ENCODE measurements around the gene STIM2. TPM values are rescaled to one million over a fixed set of nuclear protein-coding genes. Genes with fewer than 3 reads are reported as not detected.

The STIM2 gene
- total and polyA plus RNA-seq, 10 of the 15 experiments (the other 5 are each of a cell fraction or from before 2014, with no cell fraction given) = 4.7 to 41.5 (median 16.9) TPM

- Histone ChIP-seq H2AFZ (ENCODE audit: control insufficient read depth, low read depth, low read length) (peak overlapping the region; percentile 98), H3K27me3 (replicated peaks in 1 of 2; ENCODE audit: control insufficient read depth in 2 of 2, insufficient read depth in 2 of 2, low read length in 1 of 2) (no peaks in the 10 kb centered on the region), H3K36me3 (ENCODE audit: control insufficient read depth in 2 of 2, insufficient read depth in 2 of 2, low read length in 1 of 2) (no peaks in the 10 kb centered on the region), H4K20me1 (ENCODE audit: control insufficient read depth, insufficient read depth) (no peaks in the 10 kb centered on the region; the same call in 1 of the 2 replicates), H3K9ac (ENCODE audit: control insufficient read depth, insufficient read depth, low read length) (peak overlapping the region; percentile 68; the same call in 1 of the 2 replicates), H3K27ac (ENCODE audit: control insufficient read depth, insufficient read depth) (peak overlapping the region; percentile 58), H3K4me2 (ENCODE audit: control insufficient read depth, insufficient read depth) (peak overlapping the region; percentile 100), H3K79me2 (ENCODE audit: control insufficient read depth, insufficient read depth, low read length) (peaks cover 38% of the 10 kb centered on the region), H3K4me1 (ENCODE audit: control insufficient read depth, insufficient read depth, low read length) (peaks cover 17% of the 10 kb centered on the region), H3K9me3 (replicated peaks; ENCODE audit: control insufficient read depth, insufficient read depth, low read length) (no peaks in the 10 kb centered on the region), H3K4me3 (peak overlapping the region; percentile 66)
- CTCF ChIA-PET = interaction anchor here (0.6 to 3.4 kb wide), 6 partner anchors 24 to 151 kb away, joined by 3 to 15 read pairs (median 3); no protein-coding TSS in a partner anchor
- no TSS peak for BruUV-seq (replicated peaks)
- FAIRE-seq = no peak
- in situ Hi-C loops (cut with MboI) = no loop called here
- WGBS (ENCODE audit: insufficient coverage, insufficient replicate concordance, low lambda C conversion rate, missing lambda C conversion rate) = 57% methylated on average over 5 of the region's 5 CpGs
- POLR2A ChIA-PET = interaction anchor here (1.4 to 4.1 kb wide), 5 partner anchors 14 to 140 kb away, joined by 4 to 51 read pairs (median 19); no protein-coding TSS in a partner anchor
- DNase-seq (ENCODE audit: low read depth, low spot score) = no peak
- SMC1A ChIA-PET (ENCODE audit: uncharacterized antibody, unreplicated experiment) = interaction anchor here (3.7 to 4.2 kb wide), 4 partner anchors 25 to 147 kb away, joined by 19 to 55 read pairs (median 35); no protein-coding TSS in a partner anchor
- no peak for TF ChIP-seq MAX (IDR thresholded peaks at IDR 0.05; ENCODE audit: low read depth, low read length)
- no peak for TF ChIP-seq SUZ12 (IDR thresholded peaks at IDR 0.05; ENCODE audit: unreplicated experiment)
- no peak for TF ChIP-seq BMI1 (IDR thresholded peaks at IDR 0.05; ENCODE audit: borderline replicate concordance)
- TF ChIP-seq SUPT20H (IDR thresholded peaks at IDR 0.05; ENCODE audit: borderline replicate concordance, control insufficient read depth, low read depth, low read length) = no peak
- TF ChIP-seq RAD21 (IDR thresholded peaks at IDR 0.05; ENCODE audit: insufficient read depth, low read depth, low read length) = no peak
- no peak for TF ChIP-seq MTA3 (IDR thresholded peaks at IDR 0.05; ENCODE audit: borderline replicate concordance, low read length)
- no peak for TF ChIP-seq SREBF2 (IDR thresholded peaks at IDR 0.05; ENCODE audit: low read length)
- TF ChIP-seq TAF1 (IDR thresholded peaks at IDR 0.05; ENCODE audit: borderline replicate concordance, low read depth, low read length) = no peak
- RAD21 ChIA-PET (ENCODE audit: unreplicated experiment) = interaction anchor here (0.8 to 4.1 kb wide), 6 partner anchors 26 to 150 kb away, joined by 3 to 55 read pairs (median 18); no protein-coding TSS in a partner anchor
- intact Hi-C loops (cut with micrococcal nuclease; ENCODE audit: unreplicated experiment) = loop anchor here (2.0 to 5.0 kb wide), 6 partner anchors 49 to 402 kb away; partner anchors contain the start of gene TBC1D19
- no peak for ATAC-seq
These were observed 882 bp upstream of the STIM2 start for GRCh38 chr4:26859762-26860156.

All from GM12878 (cell line).